Smooth muscle cell of the umbilical artery (primary cell): ENCODE measurements around the gene NKX2-4. TPM values are rescaled to one million over a fixed set of nuclear protein-coding genes. Genes with fewer than 3 reads are reported as not detected.

Source experiments
- total RNA-seq: library from RNA; depleted of rRNA; stranded (reverse); fragments of >200 nt; gene quantifications from 2 replicates; pipeline ENCODE4 v1.2.3, GENCODE V29; 2014

The NKX2-4 gene
- not detected in 2 replicates for total RNA-seq

GRCh38 chr20:21397341-21398108 lies at the start of gene NKX2-4:
TSS of gene NKX2-4 (minus strand) at chr20:21397526. CDS start at chr20:21397399, 127 bp downstream.

Other genes with a start within 250 kb of the NKX2-4 start
- 86.7 and 110 TPM in 2 replicates for gene XRN2, start 94.2 kb downstream of the NKX2-4 start, total RNA-seq
- gene NKX2-2, start 116.5 kb upstream of the NKX2-4 start, total RNA-seq, result not detected in 2 replicates